Measurements from ENCODE around the gene TM2D1.

The TM2D1 gene

GRCh38 chr1:61636814-61637213, 88.1 kb downstream of the TM2D1 start:
- FAIRE-seq (no peak), DNase-seq (ENCODE audit: insufficient read length, low spot score) (no peak)
- no peak for TF ChIP-seq CTCF (IDR thresholded peaks at IDR 0.05; ENCODE audit: insufficient read depth, missing control alignments)

- TF ChIP-seq CTCF (IDR thresholded peaks at IDR 0.05; ENCODE audit: insufficient read depth, missing control alignments): no peak
- DNase-seq (ENCODE audit: insufficient read length, low spot score) (no peak), FAIRE-seq (no peak)
Measured at GRCh38 chr1:61636376-61636775, 88.6 kb downstream of the TM2D1 start.

- TF ChIP-seq CTCF (IDR thresholded peaks at IDR 0.05; ENCODE audit: insufficient read depth, missing control alignments): no peak
- no peak for FAIRE-seq
Measured at GRCh38 chr1:61635557-61635956, 89.4 kb downstream of the TM2D1 start.

GRCh38 chr1:61631436-61631835, 93.5 kb downstream of the TM2D1 start:
- TF ChIP-seq CTCF (IDR thresholded peaks at IDR 0.05; ENCODE audit: insufficient read depth, missing control alignments): no peak
- no peak for DNase-seq (ENCODE audit: insufficient read length, low spot score)
- no peak for FAIRE-seq

More at GRCh38 chr1:61635557-61635956, 89.4 kb downstream of the TM2D1 start:
- DNase-seq (ENCODE audit: insufficient read length, low spot score): no peak

All from D721Med (cell line).